ENCODE results near the gene PRKCZ.

Gene PRKCZ

GRCh38 chr1:2097386-2098300 lies 47.4 kb downstream of the PRKCZ start:
- H3K36me3 ChIP-seq (replicated peaks in 1 of 2; ENCODE audit: control insufficient read depth in 2 of 2, insufficient read depth in 2 of 2, low read length in 2 of 2): peaks cover 0 to 2% of the 10 kb centered on the region in 2 donors
- H3K4me1 ChIP-seq (ENCODE audit: control insufficient read depth in 2 of 2, insufficient read depth in 1 of 2, low read depth in 1 of 2, low read length in 2 of 2): peaks cover 0 to 3% of the 10 kb centered on the region in 2 donors
- H2AFZ ChIP-seq (ENCODE audit: low read length): no peak overlapping the region
- H3K4me3 ChIP-seq (ENCODE audit: low read length in 2 of 2): no peak overlapping the region
- H2BK120ac ChIP-seq (ENCODE audit: low read depth, low read length): no peak overlapping the region
- H3K18ac ChIP-seq (ENCODE audit: low read length): no peak overlapping the region
- H4K8ac ChIP-seq (ENCODE audit: low read depth, low read length): no peak overlapping the region
- DNase-seq (ENCODE audit: low spot score): no peak
- H3K79me1 ChIP-seq (ENCODE audit: low read depth, low read length): peaks cover 15% of the 10 kb centered on the region
- no peak overlapping the region for H3K23ac ChIP-seq (ENCODE audit: low read depth, low read length, poor library complexity)
- no peak overlapping the region for H3K27ac ChIP-seq (replicated peaks; ENCODE audit: low read length)
- no peak overlapping the region for H3K14ac ChIP-seq (ENCODE audit: low read length)
- no peak overlapping the region for H2AK5ac ChIP-seq (ENCODE audit: low read depth, low read length)
- H3K9ac ChIP-seq (ENCODE audit: low read depth, low read length, poor library complexity): no peak overlapping the region
- H3K9me3 ChIP-seq (replicated peaks in 1 of 2; ENCODE audit: control insufficient read depth in 2 of 2, insufficient read depth in 1 of 2, low read depth in 1 of 2, low read length in 2 of 2): no peaks in the 10 kb centered on the region
- H2BK15ac ChIP-seq (ENCODE audit: low read length): no peak overlapping the region
- no peak overlapping the region for H3K4ac ChIP-seq (ENCODE audit: low read length)
- H3K27me3 ChIP-seq (ENCODE audit: control insufficient read depth in 3 of 3, insufficient read depth in 3 of 3, low read depth in 1 of 3, low read length in 3 of 3): peaks cover 0 to 6% (median 0%) of the 10 kb centered on the region in 3 experiments
- no CpG with 5 or more reads among the region's 26 CpGs for WGBS, 2 donors (ENCODE audit: extremely low coverage in 2 of 2, insufficient read length in 2 of 2, insufficient replicate concordance in 1 of 2)
- no peak overlapping the region for H4K91ac ChIP-seq (ENCODE audit: low read depth, low read length, poor library complexity)
- H2BK12ac ChIP-seq (ENCODE audit: low read length): no peak overlapping the region
- H2BK5ac ChIP-seq (ENCODE audit: low read length): no peak overlapping the region
- no peak overlapping the region for H3K4me2 ChIP-seq (ENCODE audit: insufficient read depth, low read length, poor library complexity, severe bottlenecking)

- H3K36me3 ChIP-seq (replicated peaks in 1 of 2; ENCODE audit: control insufficient read depth in 2 of 2, insufficient read depth in 2 of 2, low read length in 2 of 2): peaks cover 0 to 2% of the 10 kb centered on the region in 2 donors
- no peaks in the 10 kb centered on the region for H3K4me1 ChIP-seq (ENCODE audit: control insufficient read depth in 2 of 2, insufficient read depth in 1 of 2, low read depth in 1 of 2, low read length in 2 of 2)
- no peak overlapping the region for H3K4ac ChIP-seq (ENCODE audit: low read length)
- H3K14ac ChIP-seq (ENCODE audit: low read length): no peak overlapping the region
- H4K8ac ChIP-seq (ENCODE audit: low read depth, low read length): no peak overlapping the region
- H2AK5ac ChIP-seq (ENCODE audit: low read depth, low read length): no peak overlapping the region
- no peak overlapping the region for H4K91ac ChIP-seq (ENCODE audit: low read depth, low read length, poor library complexity)
- WGBS, 2 donors (ENCODE audit: extremely low coverage in 2 of 2, insufficient read length in 2 of 2, insufficient replicate concordance in 1 of 2): no CpG with 5 or more reads among the region's 11 CpGs
- H2BK5ac ChIP-seq (ENCODE audit: low read length): no peak overlapping the region
- no peak overlapping the region for H2BK120ac ChIP-seq (ENCODE audit: low read depth, low read length)
- no peak overlapping the region for H3K4me2 ChIP-seq (ENCODE audit: insufficient read depth, low read length, poor library complexity, severe bottlenecking)
- no peak overlapping the region for H2BK15ac ChIP-seq (ENCODE audit: low read length)
- H3K79me1 ChIP-seq (ENCODE audit: low read depth, low read length): peaks cover 12% of the 10 kb centered on the region
- no peak overlapping the region for H3K4me3 ChIP-seq (ENCODE audit: low read length in 2 of 2)
- no peak overlapping the region for H3K23ac ChIP-seq (ENCODE audit: low read depth, low read length, poor library complexity)
- peaks cover 0 to under 1% of the 10 kb centered on the region in 2 donors for H3K9me3 ChIP-seq (replicated peaks in 1 of 2; ENCODE audit: control insufficient read depth in 2 of 2, insufficient read depth in 1 of 2, low read depth in 1 of 2, low read length in 2 of 2)
- no peak overlapping the region for H3K27ac ChIP-seq (replicated peaks; ENCODE audit: low read length)
- no peak overlapping the region for H2BK12ac ChIP-seq (ENCODE audit: low read length)
- H3K27me3 ChIP-seq (ENCODE audit: control insufficient read depth in 3 of 3, insufficient read depth in 3 of 3, low read depth in 1 of 3, low read length in 3 of 3): peaks cover 0 to under 1% (median 0%) of the 10 kb centered on the region in 3 experiments
- no peak overlapping the region for H2AFZ ChIP-seq (ENCODE audit: low read length)
- no peak overlapping the region for H3K18ac ChIP-seq (ENCODE audit: low read length)
- no peak for DNase-seq (ENCODE audit: low spot score)
- H3K9ac ChIP-seq (ENCODE audit: low read depth, low read length, poor library complexity): no peak overlapping the region
These were observed 48.1 kb downstream of the PRKCZ start for GRCh38 chr1:2098301-2098698.

DNA sequence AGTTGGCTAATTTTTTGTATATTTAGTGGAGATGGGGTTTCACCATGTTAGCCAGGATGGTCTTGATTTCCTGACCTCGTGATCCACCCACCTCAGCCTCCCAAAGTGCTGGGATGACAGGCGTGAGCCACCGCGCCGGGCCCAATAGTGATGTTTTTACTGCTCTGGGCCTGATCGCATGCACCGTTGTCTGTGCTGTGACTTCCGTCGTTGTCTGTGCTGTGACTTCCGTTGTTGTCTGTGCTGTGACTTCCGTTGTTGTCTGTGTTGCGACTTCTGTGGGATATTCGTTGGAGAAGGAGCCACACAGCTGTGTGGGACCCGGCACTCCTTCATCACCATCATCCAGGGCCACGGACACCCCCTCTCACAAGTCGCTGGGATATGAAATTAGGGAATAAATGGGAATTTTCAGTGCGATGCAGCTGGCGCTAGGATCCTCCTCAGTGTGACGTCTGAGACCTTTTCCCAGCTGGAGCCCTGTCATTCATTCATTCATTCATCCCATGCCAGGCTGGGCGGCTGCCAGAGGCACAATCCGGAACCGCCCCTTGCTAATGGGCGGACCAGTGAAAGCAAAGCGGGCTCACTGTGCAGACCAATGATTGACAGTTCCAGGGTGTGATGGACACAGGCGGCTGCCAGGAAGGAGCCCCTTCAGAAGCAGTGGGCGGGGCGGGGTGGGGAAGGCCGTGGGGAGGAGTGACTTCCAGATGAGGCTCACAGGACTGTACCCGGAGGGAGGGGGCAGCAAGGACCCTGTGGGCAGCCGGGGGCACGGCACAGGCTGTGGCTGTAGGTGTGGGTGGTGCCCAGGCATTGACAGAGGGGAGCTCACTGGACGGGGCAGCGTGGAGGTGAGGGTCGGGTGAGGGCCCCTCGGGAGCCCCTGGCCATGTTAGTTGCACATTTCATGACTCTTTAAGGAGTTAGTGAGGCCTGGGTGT lies 48.9 kb downstream of the PRKCZ start:
- Histone ChIP-seq H3K27me3 (ENCODE audit: control insufficient read depth in 3 of 3, insufficient read depth in 3 of 3, low read depth in 1 of 3, low read length in 3 of 3) (no peaks in the 10 kb centered on the region), H4K8ac (ENCODE audit: low read depth, low read length) (no peak overlapping the region), H2AFZ (ENCODE audit: low read length) (no peak overlapping the region), H2BK15ac (ENCODE audit: low read length) (no peak overlapping the region), H2BK12ac (ENCODE audit: low read length) (peak overlapping the region; percentile 41), H3K27ac (replicated peaks; ENCODE audit: low read length) (no peak overlapping the region), H3K79me1 (ENCODE audit: low read depth, low read length) (peaks cover 10% of the 10 kb centered on the region), H3K36me3 (replicated peaks in 1 of 2; ENCODE audit: control insufficient read depth in 2 of 2, insufficient read depth in 2 of 2, low read length in 2 of 2) (peaks cover 0 to 2% of the 10 kb centered on the region in 2 donors), H3K23ac (ENCODE audit: low read depth, low read length, poor library complexity) (peak overlapping the region; percentile 25), H2BK120ac (ENCODE audit: low read depth, low read length) (no peak overlapping the region), H3K9ac (ENCODE audit: low read depth, low read length, poor library complexity) (peak overlapping the region; percentile 44), H3K14ac (ENCODE audit: low read length) (no peak overlapping the region), H3K4me1 (ENCODE audit: control insufficient read depth in 2 of 2, insufficient read depth in 1 of 2, low read depth in 1 of 2, low read length in 2 of 2) (no peaks in the 10 kb centered on the region), H2AK5ac (ENCODE audit: low read depth, low read length) (no peak overlapping the region), H2BK5ac (ENCODE audit: low read length) (no peak overlapping the region), H3K18ac (ENCODE audit: low read length) (peak overlapping the region; percentile 57), H3K4me2 (ENCODE audit: insufficient read depth, low read length, poor library complexity, severe bottlenecking) (no peak overlapping the region), H3K9me3 (replicated peaks in 1 of 2; ENCODE audit: control insufficient read depth in 2 of 2, insufficient read depth in 1 of 2, low read depth in 1 of 2, low read length in 2 of 2) (peaks cover 0 to 2% of the 10 kb centered on the region in 2 donors), H3K4ac (ENCODE audit: low read length) (no peak overlapping the region), H4K91ac (ENCODE audit: low read depth, low read length, poor library complexity) (no peak overlapping the region), H3K4me3 (ENCODE audit: low read length in 2 of 2) (no peak overlapping the region)
- DNase-seq (ENCODE audit: low spot score): no peak
- WGBS, 2 donors (ENCODE audit: extremely low coverage in 2 of 2, insufficient read length in 2 of 2, insufficient replicate concordance in 1 of 2): no CpG with 5 or more reads among the region's 35 CpGs

Data from neuronal stem cell (in vitro differentiated cells).